ENCODE measurements around the gene SET. TPM values are rescaled to one million over a fixed set of nuclear protein-coding genes. Genes with fewer than 3 reads are reported as not detected.
"Not testable (repeated sequence)": the region's sequence is repeated elsewhere in the genome, so short reads cannot be mapped to it uniquely, and the experiment has no call there.

SET gene
- 308 and 320 TPM in 2 replicates for total RNA-seq

GRCh38 chr9:128688501-128689292 lies at the start of gene SET:
Gene SET (plus strand): TSS chr9:128689222. CDS start chr9:128689583, 361 bp downstream.
- DNase-seq (ENCODE audit: low read depth in 2 of 2), result peak; percentile 94 to 96

GRCh38 chr9:128640603-128641002 lies 48.4 kb upstream of the SET start:
- DNase-seq (ENCODE audit: low read depth in 2 of 2), result no peak

GRCh38 chr9:128642675-128643245 lies 46.3 kb upstream of the SET start:
- no peak for DNase-seq (ENCODE audit: low read depth in 2 of 2)

GRCh38 chr9:128643519-128644300 lies 45.3 kb upstream of the SET start:
- no peak for DNase-seq (ENCODE audit: low read depth in 2 of 2)

- peak; percentile 66 to 78 for DNase-seq (ENCODE audit: low read depth in 2 of 2)
Measured at GRCh38 chr9:128648206-128648605, 40.8 kb upstream of the SET start.

- no peak for DNase-seq (ENCODE audit: low read depth in 2 of 2)
Measured at GRCh38 chr9:128651798-128652197, 37.2 kb upstream of the SET start.

GRCh38 chr9:128653908-128654307 lies 35.1 kb upstream of the SET start:
- no peak for DNase-seq (ENCODE audit: low read depth in 2 of 2)

- DNase-seq (ENCODE audit: low read depth in 2 of 2), result no peak
Measured at GRCh38 chr9:128654481-128654880, 34.5 kb upstream of the SET start.

- DNase-seq (ENCODE audit: low read depth in 2 of 2), result peak; percentile 94 to 97
Measured at GRCh38 chr9:128656416-128657343, 32.3 kb upstream of the SET start, which contains the start of gene DYNC2I2. Gene DYNC2I2 (minus strand): TSS chr9:128656847. CDS start chr9:128656726, 121 bp downstream.

GRCh38 chr9:128657344-128657704 lies 31.7 kb upstream of the SET start:
- no peak for DNase-seq (ENCODE audit: low read depth in 2 of 2)

GRCh38 chr9:128657796-128658195 lies 31.2 kb upstream of the SET start:
- DNase-seq (ENCODE audit: low read depth in 2 of 2), result no peak

- not testable (repeated sequence) for DNase-seq (ENCODE audit: low read depth in 2 of 2)
Measured at GRCh38 chr9:128666481-128666941, 22.5 kb upstream of the SET start.

- no peak for DNase-seq (ENCODE audit: low read depth in 2 of 2)
Measured at GRCh38 chr9:128669786-128670185, 19.2 kb upstream of the SET start.

- DNase-seq (ENCODE audit: low read depth in 2 of 2), result no peak
Measured at GRCh38 chr9:128675382-128675781, 13.6 kb upstream of the SET start.

- DNase-seq (ENCODE audit: low read depth in 2 of 2), result no peak
Measured at GRCh38 chr9:128677794-128678193, 11.2 kb upstream of the SET start.

GRCh38 chr9:128683340-128684064 lies 5.5 kb upstream of the SET start:
- DNase-seq (ENCODE audit: low read depth in 2 of 2), result peak in 1 of 2 donors; percentile 42

GRCh38 chr9:128684065-128684324 lies 5.0 kb upstream of the SET start:
- no peak for DNase-seq (ENCODE audit: low read depth in 2 of 2)

- DNase-seq (ENCODE audit: low read depth in 2 of 2), result peak in 1 of 2 donors; percentile 74
Measured at GRCh38 chr9:128684325-128685199, 4.5 kb upstream of the SET start.

GRCh38 chr9:128685636-128686489 lies 3.2 kb upstream of the SET start:
- peak in 1 of 2 donors; percentile 53 for DNase-seq (ENCODE audit: low read depth in 2 of 2)

All from lung microvascular endothelial cell (primary cell).